ENCODE data around the gene RTP3.

Gene RTP3

DNA sequence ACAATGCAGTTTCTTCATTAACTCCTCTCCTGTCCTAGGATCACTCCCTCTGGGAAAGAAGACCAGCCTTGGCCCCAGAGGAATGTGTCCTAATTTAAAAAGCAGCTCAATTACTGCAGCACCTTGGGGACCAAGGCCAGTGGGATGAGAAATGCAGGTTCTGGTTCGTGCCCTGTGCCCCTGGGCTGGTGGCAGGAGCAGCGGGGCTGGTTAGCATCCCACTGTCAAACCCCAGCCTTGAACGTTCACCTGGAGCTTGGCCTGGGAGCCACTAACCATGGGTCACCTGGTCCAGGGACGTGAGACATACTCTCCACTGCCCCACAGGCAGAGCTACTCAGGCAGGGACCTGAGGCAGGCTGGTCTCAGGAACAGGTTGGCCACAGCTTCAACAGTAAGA is 8.4 kb upstream of the RTP3 start:
- H3K36me3 ChIP-seq (ENCODE audit: insufficient read depth, low read length) = no peaks in the 10 kb centered on the region
- no peaks in the 10 kb centered on the region for H3K9me2 ChIP-seq (ENCODE audit: low read depth, low read length)
- TF ChIP-seq, protein P1, sequence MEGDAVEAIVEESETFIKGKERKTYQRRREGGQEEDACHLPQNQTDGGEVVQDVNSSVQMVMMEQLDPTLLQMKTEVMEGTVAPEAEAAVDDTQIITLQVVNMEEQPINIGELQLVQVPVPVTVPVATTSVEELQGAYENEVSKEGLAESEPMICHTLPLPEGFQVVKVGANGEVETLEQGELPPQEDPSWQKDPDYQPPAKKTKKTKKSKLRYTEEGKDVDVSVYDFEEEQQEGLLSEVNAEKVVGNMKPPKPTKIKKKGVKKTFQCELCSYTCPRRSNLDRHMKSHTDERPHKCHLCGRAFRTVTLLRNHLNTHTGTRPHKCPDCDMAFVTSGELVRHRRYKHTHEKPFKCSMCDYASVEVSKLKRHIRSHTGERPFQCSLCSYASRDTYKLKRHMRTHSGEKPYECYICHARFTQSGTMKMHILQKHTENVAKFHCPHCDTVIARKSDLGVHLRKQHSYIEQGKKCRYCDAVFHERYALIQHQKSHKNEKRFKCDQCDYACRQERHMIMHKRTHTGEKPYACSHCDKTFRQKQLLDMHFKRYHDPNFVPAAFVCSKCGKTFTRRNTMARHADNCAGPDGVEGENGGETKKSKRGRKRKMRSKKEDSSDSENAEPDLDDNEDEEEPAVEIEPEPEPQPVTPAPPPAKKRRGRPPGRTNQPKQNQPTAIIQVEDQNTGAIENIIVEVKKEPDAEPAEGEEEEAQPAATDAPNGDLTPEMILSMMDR (IDR thresholded peaks at IDR 0.05; ENCODE audit: low read length) = no peak
- no peak for TF ChIP-seq EZH2 (IDR thresholded peaks at IDR 0.05; ENCODE audit: borderline replicate concordance, low read length)
- H3K27ac ChIP-seq (ENCODE audit: low read depth, low read length, poor library complexity, severe bottlenecking) = no peak overlapping the region
- H3K9ac ChIP-seq (ENCODE audit: low read length) = no peak overlapping the region
- H3K27me3 ChIP-seq (ENCODE audit: insufficient read depth, low read length) = no peaks in the 10 kb centered on the region
- H3K79me2 ChIP-seq (ENCODE audit: insufficient read depth, low read length) = no peaks in the 10 kb centered on the region
- no peak overlapping the region for H3K4me2 ChIP-seq (ENCODE audit: low read length)
- H3K4me3 ChIP-seq (ENCODE audit: low read depth, low read length, poor library complexity, severe bottlenecking) = no peak overlapping the region
- no peaks in the 10 kb centered on the region for H3F3A ChIP-seq (ENCODE audit: insufficient read depth, low read length)
- H3K4me1 ChIP-seq (ENCODE audit: insufficient read depth, low read length, severe bottlenecking) = no peaks in the 10 kb centered on the region
- H3K9me3 ChIP-seq (ENCODE audit: low read length) = no peaks in the 10 kb centered on the region
- no peak overlapping the region for H2AFZ ChIP-seq (ENCODE audit: low read length)
- H4K20me1 ChIP-seq (ENCODE audit: insufficient read depth, low read length) = no peaks in the 10 kb centered on the region

DNA sequence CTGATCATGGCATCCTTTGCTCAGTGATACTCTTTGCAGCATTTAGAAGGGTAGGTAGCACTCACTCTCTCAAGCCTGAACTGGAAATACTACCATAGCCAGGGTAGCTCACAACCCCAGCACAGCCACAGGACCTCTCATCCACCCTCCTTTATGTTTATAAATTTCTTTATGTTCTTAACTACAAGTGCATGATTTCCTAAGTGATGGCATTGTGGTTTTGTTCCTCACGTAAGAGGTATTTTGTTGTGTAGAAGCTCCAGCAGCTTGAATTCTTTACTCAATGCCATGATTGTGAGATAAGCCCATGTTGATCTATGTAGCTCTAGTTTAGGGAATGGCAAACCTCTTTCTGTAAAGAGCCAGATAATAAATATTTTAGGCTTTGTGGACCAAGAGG is 7.9 kb upstream of the RTP3 start:
- TF ChIP-seq, protein P1 (IDR thresholded peaks at IDR 0.05; ENCODE audit: low read length) = no peak
- no peak for TF ChIP-seq EZH2 (IDR thresholded peaks at IDR 0.05; ENCODE audit: borderline replicate concordance, low read length)
- H3K79me2 ChIP-seq (ENCODE audit: insufficient read depth, low read length) = no peaks in the 10 kb centered on the region
- no peaks in the 10 kb centered on the region for H3K36me3 ChIP-seq (ENCODE audit: insufficient read depth, low read length)
- H3K4me2 ChIP-seq (ENCODE audit: low read length) = no peak overlapping the region
- H3K9me2 ChIP-seq (ENCODE audit: low read depth, low read length) = no peaks in the 10 kb centered on the region
- no peaks in the 10 kb centered on the region for H3K4me1 ChIP-seq (ENCODE audit: insufficient read depth, low read length, severe bottlenecking)
- no peak overlapping the region for H2AFZ ChIP-seq (ENCODE audit: low read length)
- no peak overlapping the region for H3K4me3 ChIP-seq (ENCODE audit: low read depth, low read length, poor library complexity, severe bottlenecking)
- no peak overlapping the region for H3K27ac ChIP-seq (ENCODE audit: low read depth, low read length, poor library complexity, severe bottlenecking)
- H3F3A ChIP-seq (ENCODE audit: insufficient read depth, low read length) = no peaks in the 10 kb centered on the region
- no peaks in the 10 kb centered on the region for H3K27me3 ChIP-seq (ENCODE audit: insufficient read depth, low read length)
- H3K9ac ChIP-seq (ENCODE audit: low read length) = no peak overlapping the region
- no peaks in the 10 kb centered on the region for H4K20me1 ChIP-seq (ENCODE audit: insufficient read depth, low read length)
- H3K9me3 ChIP-seq (ENCODE audit: low read length) = no peaks in the 10 kb centered on the region

DNA sequence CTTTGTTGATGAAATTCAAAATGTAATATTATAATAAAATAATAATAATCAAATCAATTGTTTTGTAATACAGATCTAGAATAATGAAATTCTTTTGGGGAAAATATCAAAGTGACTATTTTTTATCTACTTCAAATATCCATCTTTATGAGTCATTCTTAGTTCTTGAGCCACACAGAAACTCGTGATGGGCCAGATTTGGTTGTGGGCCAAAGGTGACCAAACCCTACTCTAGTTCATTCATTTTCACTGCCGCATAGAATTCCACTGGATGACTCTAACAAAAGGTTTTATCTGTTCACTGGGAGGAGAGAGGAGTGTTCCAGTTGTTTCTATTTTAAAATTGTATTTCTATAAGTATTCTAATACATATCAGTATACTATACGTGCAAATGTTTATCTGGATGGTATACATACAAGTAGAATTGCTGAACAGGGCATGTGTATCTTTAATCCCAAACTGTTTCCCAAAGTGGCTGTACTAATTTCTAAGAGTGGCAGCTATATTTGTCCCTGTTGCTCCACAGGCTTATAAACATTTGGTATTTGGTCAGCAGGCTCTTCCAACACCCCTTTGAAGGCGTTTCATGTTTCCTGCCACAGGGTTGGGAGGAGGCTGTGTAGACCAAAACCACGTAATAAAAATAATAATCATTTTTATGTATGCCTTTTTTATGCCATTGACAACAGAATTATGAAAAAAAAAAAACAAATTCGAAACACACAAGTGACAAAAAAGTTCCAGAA is 7.3 kb upstream of the RTP3 start:
- Histone ChIP-seq H3F3A (ENCODE audit: insufficient read depth, low read length) (no peaks in the 10 kb centered on the region), H3K9me2 (ENCODE audit: low read depth, low read length) (no peaks in the 10 kb centered on the region), H3K27me3 (ENCODE audit: insufficient read depth, low read length) (no peaks in the 10 kb centered on the region), H3K36me3 (ENCODE audit: insufficient read depth, low read length) (no peaks in the 10 kb centered on the region), H3K27ac (ENCODE audit: low read depth, low read length, poor library complexity, severe bottlenecking) (no peak overlapping the region), H3K4me2 (ENCODE audit: low read length) (no peak overlapping the region), H3K79me2 (ENCODE audit: insufficient read depth, low read length) (no peaks in the 10 kb centered on the region), H3K4me1 (ENCODE audit: insufficient read depth, low read length, severe bottlenecking) (no peaks in the 10 kb centered on the region), H3K9ac (ENCODE audit: low read length) (no peak overlapping the region), H2AFZ (ENCODE audit: low read length) (no peak overlapping the region), H4K20me1 (ENCODE audit: insufficient read depth, low read length) (no peaks in the 10 kb centered on the region), H3K4me3 (ENCODE audit: low read depth, low read length, poor library complexity, severe bottlenecking) (no peak overlapping the region), H3K9me3 (ENCODE audit: low read length) (no peaks in the 10 kb centered on the region)
- no peak for TF ChIP-seq EZH2 (IDR thresholded peaks at IDR 0.05; ENCODE audit: borderline replicate concordance, low read length)
- TF ChIP-seq, protein P1 (IDR thresholded peaks at IDR 0.05; ENCODE audit: low read length) = no peak
